Mucosa of descending colon (tissue), 3 donors: Measurements from ENCODE around the gene IL16. TPM values are rescaled to one million over a fixed set of nuclear protein-coding genes. Genes with fewer than 3 reads are reported as not detected.

ENCODE experiments used
- ATAC-seq: fragments of 200-7000 bp; cut with Tn5 transposase; one replicate; pipeline ENCODE4 v1.9.1; 2020; ENCODE audit warnings: mild to moderate bottlenecking, moderate library complexity
- DNase-seq, 3 donors: peaks; one replicate each; pipeline ENCODE4 v3.0.0-alpha.2; 2020
- H3K36me3 ChIP-seq: fragments of 200-600 bp; one replicate; pipeline ENCODE4 v1.8.0; 2021; ENCODE audit warnings: low read depth, mild to moderate bottlenecking
- H3K4me1 ChIP-seq: fragments of 200-600 bp; one replicate; pipeline ENCODE4 v1.8.0; 2021; ENCODE audit warnings: low read depth, mild to moderate bottlenecking
- H3K4me3 ChIP-seq: fragments of 200-600 bp; one replicate; pipeline ENCODE4 v1.8.0; 2021; ENCODE audit warnings: mild to moderate bottlenecking
- H3K9me3 ChIP-seq: fragments of 200-600 bp; one replicate; pipeline ENCODE4 v1.8.0; 2021; ENCODE audit warnings: mild to moderate bottlenecking
- CTCF ChIP-seq: fragments of 200-600 bp; IDR thresholded peaks from one replicate; pipeline ENCODE4 v1.8.0; 2022; ENCODE audit warnings: antibody characterized with exemption, mild to moderate bottlenecking
- intact Hi-C, 2 donors: fragments of 100-400 bp; cut with DNase I in 1 of 2; cut with micrococcal nuclease in 1 of 2; formaldehyde crosslinking; loops; one replicate each; pipeline versions ENCODE4 v1.11.0 to v1.11.1; 2022; cut with DNase I, micrococcal nuclease
- total RNA-seq, 3 donors: library from RNA; stranded (reverse); fragmentation: NEBNext Ultra II Directional in 2 of 3; extraction: Animal tissue kit (Norgen Biotek cat#: 25700) in 2 of 3; gene quantifications; one replicate each; pipeline versions ENCODE4 v1.2.1 to v1.2.4, GENCODE V29; 2021 to 2023
- donor health status: DM: no; HTN: no; CAD: no; lungs with moderate emphysema.
- donor health status: DM: no; HTN: no; CAD: no.
- donor health status: DM: no; HTN: yes; CAD: no.

Gene IL16
- total RNA-seq, 3 donors from 2014 or later, result 6.2 to 9.5 (median 8.4) TPM

DNA sequence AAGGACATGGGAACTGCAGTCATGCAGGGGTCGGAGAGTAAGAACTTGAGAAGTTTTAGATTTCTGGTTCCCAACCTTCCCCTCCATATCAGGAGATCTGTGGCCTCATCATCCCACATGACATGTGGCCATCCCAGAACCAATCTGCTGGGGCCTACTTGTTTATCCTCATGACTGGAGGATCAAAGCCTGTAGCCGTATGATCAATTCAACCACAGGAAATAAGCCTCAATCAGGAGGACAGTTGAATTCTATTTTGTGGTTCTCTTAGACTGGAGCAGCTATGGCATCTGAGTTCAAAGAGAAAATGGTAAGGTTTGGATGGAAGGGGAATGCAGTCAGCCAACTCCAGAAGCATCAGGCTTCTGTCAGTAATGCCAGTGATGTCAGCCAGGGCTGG is 57.2 kb downstream of the IL16 start:
- Histone ChIP-seq H3K9me3 (no peaks in the 10 kb centered on the region), H3K4me3 (no peak overlapping the region), H3K4me1 (no peaks in the 10 kb centered on the region), H3K36me3 (no peaks in the 10 kb centered on the region)
- TF ChIP-seq CTCF, result no peak
- ATAC-seq (no peak), DNase-seq (no peak)
- intact Hi-C loops, result no loop called here

GRCh38 chr15:81254277-81254915 is 57.7 kb downstream of the IL16 start:
- no peak overlapping the region for H3K4me3 ChIP-seq
- no peaks in the 10 kb centered on the region for H3K36me3 ChIP-seq
- ATAC-seq, result no peak
- intact Hi-C loops, result no loop called here
- DNase-seq, result no peak
- TF ChIP-seq CTCF, result no peak
- H3K9me3 ChIP-seq, result no peaks in the 10 kb centered on the region
- H3K4me1 ChIP-seq, result no peaks in the 10 kb centered on the region

- no peak for TF ChIP-seq CTCF
- Histone ChIP-seq H3K4me1 (no peaks in the 10 kb centered on the region), H3K9me3 (no peaks in the 10 kb centered on the region), H3K4me3 (no peak overlapping the region), H3K36me3 (no peaks in the 10 kb centered on the region)
- no peak for ATAC-seq
- DNase-seq, result no peak
- intact Hi-C loops, result no loop called here
Measured at GRCh38 chr15:81254916-81255290, 58.2 kb downstream of the IL16 start.

GRCh38 chr15:81255315-81255957 is 58.8 kb downstream of the IL16 start:
- Histone ChIP-seq H3K4me1 (no peaks in the 10 kb centered on the region), H3K36me3 (no peaks in the 10 kb centered on the region), H3K4me3 (no peak overlapping the region), H3K9me3 (no peaks in the 10 kb centered on the region)
- no peak for ATAC-seq
- TF ChIP-seq CTCF, result no peak
- intact Hi-C loops, result no loop called here
- no peak for DNase-seq

DNA sequence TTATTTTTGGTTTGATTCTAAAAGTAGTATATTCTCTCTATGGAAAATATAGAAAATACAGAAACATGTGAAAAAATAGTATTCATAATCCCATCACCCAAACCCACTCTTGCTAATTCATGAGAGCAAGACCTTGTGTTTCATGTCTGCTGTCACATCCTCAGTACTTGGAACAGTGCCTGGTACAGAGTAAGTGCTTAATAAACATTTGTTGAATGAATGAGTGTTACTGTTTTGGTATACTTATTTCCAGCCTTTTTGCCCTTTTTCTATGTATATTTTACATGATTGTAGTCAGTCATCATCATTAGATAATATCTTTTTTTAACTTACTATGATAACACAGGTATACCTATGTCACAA is 59.3 kb downstream of the IL16 start:
- TF ChIP-seq CTCF, result no peak
- no peak overlapping the region for H3K4me3 ChIP-seq
- no peaks in the 10 kb centered on the region for H3K36me3 ChIP-seq
- no peak for DNase-seq
- no peaks in the 10 kb centered on the region for H3K4me1 ChIP-seq
- intact Hi-C loops, result no loop called here
- no peaks in the 10 kb centered on the region for H3K9me3 ChIP-seq
- no peak for ATAC-seq

GRCh38 chr15:81256916-81257315 is 60.2 kb downstream of the IL16 start:
- no peak for TF ChIP-seq CTCF
- H3K9me3 ChIP-seq, result no peaks in the 10 kb centered on the region
- H3K4me1 ChIP-seq, result no peaks in the 10 kb centered on the region
- H3K36me3 ChIP-seq, result no peaks in the 10 kb centered on the region
- no peak for ATAC-seq
- H3K4me3 ChIP-seq, result no peak overlapping the region
- intact Hi-C loops, result no loop called here
- no peak for DNase-seq
